K562 (cell line): ENCODE data around the gene IDUA. TPM values are rescaled to one million over a fixed set of nuclear protein-coding genes. Genes with fewer than 3 reads are reported as not detected.

Experiments used
- ARID1B ChIP-seq: fragments of 450-650 bp; IDR thresholded peaks from 2 replicates; pipeline ENCODE4 v1.6.1; 2016; ENCODE audit warnings: antibody characterized with exemption, mild to moderate bottlenecking, inconsistent platforms
- ARID2 ChIP-seq: fragments of 450-650 bp; IDR thresholded peaks from 2 replicates; pipeline ENCODE4 v1.6.1; 2017; ENCODE audit warnings: antibody characterized with exemption, mild to moderate bottlenecking
- CBFA2T3 ChIP-seq: fragments of 450-650 bp; IDR thresholded peaks from 2 replicates; pipeline ENCODE4 v1.6.1; 2017
- CEBPB ChIP-seq: fragments of 450-650 bp; IDR thresholded peaks from 2 replicates; pipeline ENCODE4 v1.6.1; 2016; ENCODE audit warnings: missing genetic modification characterization, missing compliant biosample characterization
- MCM2 ChIP-seq: fragments of 450-650 bp; IDR thresholded peaks from 2 replicates; pipeline ENCODE4 v1.6.1; 2017; ENCODE audit warnings: low read depth, mild to moderate bottlenecking
- NCOA6 ChIP-seq: fragments of 450-650 bp; IDR thresholded peaks from 2 replicates; pipeline ENCODE4 v1.6.1; 2017; ENCODE audit warnings: mild to moderate bottlenecking
- NR2C1 ChIP-seq, 2 experiments: fragments of 450-650 bp; IDR thresholded peaks; 2 replicates each; pipeline ENCODE4 v1.6.1; 2017; ENCODE audit warnings: mild to moderate bottlenecking in 2 of 2, antibody characterized with exemption in 1 of 2, inconsistent platforms in 1 of 2, missing compliant biosample characterization in 1 of 2, missing genetic modification characterization in 1 of 2
- ZFP30 ChIP-seq: fragments of 250-450 bp; sonication (Bioruptor Pico); IDR thresholded peaks from 2 replicates; pipeline ENCODE4 v1.8.0; 2022; ENCODE audit warnings: moderate library complexity, mild to moderate bottlenecking, inconsistent platforms, borderline replicate concordance
- ZNF146 ChIP-seq: IDR thresholded peaks from one replicate; pipeline ENCODE4 v1.6.1; 2018; ENCODE audit warnings: missing compliant biosample characterization; ENCODE audit not compliant: unreplicated experiment
- ZNF41 ChIP-seq: fragments of 250-450 bp; sonication (Bioruptor Pico); conservative IDR thresholded peaks from 2 replicates; pipeline ENCODE4 v1.4.0; 2020; ENCODE audit warnings: mild to moderate bottlenecking
- ZNF584 ChIP-seq: fragments of 200-800 bp; sonication (Bioruptor generic); IDR thresholded peaks from 2 replicates; pipeline ENCODE4 v1.6.1; 2016; ENCODE audit warnings: low read depth, mild to moderate bottlenecking, missing genetic modification characterization, missing compliant biosample characterization
- polyA plus RNA-seq, 8 experiments: library from polyadenylated mRNA; depleted of rRNA in 4 of 8; stranded (reverse) in 5 of 8; unstranded in 3 of 8; fragments of >200 nt; fragmentation: Nextera tagmentation in 2 of 8; fragmentation: Illumina TruSeq in 1 of 8; extraction: Ambion mirVana in 2 of 8; extraction: Trizol in 1 of 8; gene quantifications; 2 replicates each; pipeline versions ENCODE4 v1.2.1 to v1.2.3, GENCODE V29; 2011 to 2014; ENCODE audit warnings: inconsistent platforms in 1 of 8, missing spikeins in 1 of 8
- total RNA-seq, 7 experiments: library from RNA; depleted of rRNA in 6 of 7; stranded (reverse); fragments of >200 nt in 6 of 7; fragmentation: Illumina TruSeq in 2 of 7; extraction: Trizol in 2 of 7; gene quantifications; 2 replicates each; pipeline versions ENCODE4 v1.2.1 to v1.2.3, GENCODE V29; 2011 to 2021; ENCODE audit warnings: low replicate concordance in 1 of 7
- TF ChIP-seq, protein P1 (sequence below): sonication (generic); formaldehyde crosslinking; IDR thresholded peaks from 2 replicates; pipeline ENCODE4 v1.8.1; 2023; ENCODE audit warnings: mild to moderate bottlenecking, missing genetic modification reagents
- TF ChIP-seq, protein P2 (sequence below), 3 experiments: IDR thresholded peaks in 2 of 3; conservative IDR thresholded peaks in 1 of 3; 2 replicates each; pipeline ENCODE4 v1.5.1; 2011 to 2012; ENCODE audit warnings: low read length in 3 of 3, mild to moderate bottlenecking in 3 of 3, control low read depth in 2 of 3, improper control_type of control experiment in 1 of 3, inconsistent platforms in 1 of 3, low read depth in 1 of 3, mixed read lengths in 1 of 3, moderate library complexity in 1 of 3; ENCODE audit not compliant: insufficient read depth in 2 of 3
- TF ChIP-seq, protein P3 (sequence below): conservative IDR thresholded peaks from 2 replicates; pipeline ENCODE4 v1.6.1; 2011; ENCODE audit warnings: low read depth, mild to moderate bottlenecking, low read length; ENCODE audit not compliant: control insufficient read depth
- TF ChIP-seq, protein P4 (sequence below): fragments of 250-450 bp; sonication (Bioruptor Pico); IDR thresholded peaks from 2 replicates; pipeline ENCODE4 v1.9.0; 2021; ENCODE audit warnings: mild to moderate bottlenecking, inconsistent platforms
- TF ChIP-seq, protein P5 (sequence below), 2 experiments: fragments of 450-650 bp; IDR thresholded peaks; 2 replicates each; pipeline ENCODE4 v1.6.1; 2016
- TF ChIP-seq, protein P6 (sequence below): sonication (generic); formaldehyde crosslinking; IDR thresholded peaks from 2 replicates; pipeline ENCODE4 v1.8.0; 2022; ENCODE audit warnings: mild to moderate bottlenecking, low read depth, missing genetic modification reagents

The IDUA gene
- total and polyA plus RNA-seq, 9 of the 15 experiments (the other 6 are each of a cell fraction or from before 2014, with no cell fraction given), result 0.04 to 16.1 (median 1.2) TPM

DNA sequence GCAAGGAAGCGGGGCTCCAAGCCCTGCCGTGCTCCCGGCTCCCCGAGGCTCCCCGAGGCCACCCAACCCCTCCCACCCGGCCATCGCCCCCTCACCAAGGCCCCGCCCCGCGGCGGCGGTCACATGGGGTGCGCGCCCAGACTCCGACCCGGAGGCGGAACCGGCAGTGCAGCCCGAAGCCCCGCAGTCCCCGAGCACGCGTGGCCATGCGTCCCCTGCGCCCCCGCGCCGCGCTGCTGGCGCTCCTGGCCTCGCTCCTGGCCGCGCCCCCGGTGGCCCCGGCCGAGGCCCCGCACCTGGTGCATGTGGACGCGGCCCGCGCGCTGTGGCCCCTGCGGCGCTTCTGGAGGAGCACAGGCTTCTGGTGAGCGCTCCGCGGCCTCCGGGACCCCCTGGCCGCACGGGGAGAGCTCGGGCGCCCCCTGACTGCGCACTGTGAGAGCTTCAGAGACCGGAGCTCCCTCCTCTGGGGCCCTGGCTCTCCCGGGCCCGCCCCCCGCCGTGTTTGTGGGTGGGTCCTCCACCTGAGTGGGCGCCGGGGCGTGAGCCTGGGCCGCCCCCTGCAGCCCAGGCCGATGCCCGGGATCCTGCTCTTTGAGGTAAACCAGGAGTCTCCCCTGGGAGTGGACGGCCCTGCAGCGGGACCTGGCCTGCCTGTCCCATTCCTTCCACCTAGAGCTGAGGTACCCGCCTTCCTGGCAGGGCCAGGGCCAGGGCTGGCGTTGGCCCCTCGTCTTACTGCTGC is at the start of gene IDUA (continued):
- TF ChIP-seq NCOA6 (no peak), CEBPB (tag) (no peak), ZNF146 (CRISPR knock-in tag) (no peak), ARID2 (no peak), MCM2 (no peak), NR2C1 (IDR thresholded peaks at IDR 0.05) (no peak; the same call in 1 of the 2 replicates), NR2C1 (tag; IDR thresholded peaks at IDR 0.05) (no peak), ZFP30 (CRISPR knock-in tag) (no peak), ARID1B (no peak), ZNF584 (no peak), ZNF41 (CRISPR knock-in tag) (no peak), CBFA2T3 (no peak)
- TF ChIP-seq, protein P1, sequence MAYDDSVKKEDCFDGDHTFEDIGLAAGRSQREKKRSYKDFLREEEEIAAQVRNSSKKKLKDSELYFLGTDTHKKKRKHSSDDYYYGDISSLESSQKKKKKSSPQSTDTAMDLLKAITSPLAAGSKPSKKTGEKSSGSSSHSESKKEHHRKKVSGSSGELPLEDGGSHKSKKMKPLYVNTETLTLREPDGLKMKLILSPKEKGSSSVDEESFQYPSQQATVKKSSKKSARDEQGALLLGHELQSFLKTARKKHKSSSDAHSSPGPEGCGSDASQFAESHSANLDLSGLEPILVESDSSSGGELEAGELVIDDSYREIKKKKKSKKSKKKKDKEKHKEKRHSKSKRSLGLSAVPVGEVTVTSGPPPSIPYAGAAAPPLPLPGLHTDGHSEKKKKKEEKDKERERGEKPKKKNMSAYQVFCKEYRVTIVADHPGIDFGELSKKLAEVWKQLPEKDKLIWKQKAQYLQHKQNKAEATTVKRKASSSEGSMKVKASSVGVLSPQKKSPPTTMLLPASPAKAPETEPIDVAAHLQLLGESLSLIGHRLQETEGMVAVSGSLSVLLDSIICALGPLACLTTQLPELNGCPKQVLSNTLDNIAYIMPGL (CRISPR knock-in tag), result 0 out of 2 replicates have a peak, but pooled peaks have one; percentile 34
- TF ChIP-seq, protein P2, sequence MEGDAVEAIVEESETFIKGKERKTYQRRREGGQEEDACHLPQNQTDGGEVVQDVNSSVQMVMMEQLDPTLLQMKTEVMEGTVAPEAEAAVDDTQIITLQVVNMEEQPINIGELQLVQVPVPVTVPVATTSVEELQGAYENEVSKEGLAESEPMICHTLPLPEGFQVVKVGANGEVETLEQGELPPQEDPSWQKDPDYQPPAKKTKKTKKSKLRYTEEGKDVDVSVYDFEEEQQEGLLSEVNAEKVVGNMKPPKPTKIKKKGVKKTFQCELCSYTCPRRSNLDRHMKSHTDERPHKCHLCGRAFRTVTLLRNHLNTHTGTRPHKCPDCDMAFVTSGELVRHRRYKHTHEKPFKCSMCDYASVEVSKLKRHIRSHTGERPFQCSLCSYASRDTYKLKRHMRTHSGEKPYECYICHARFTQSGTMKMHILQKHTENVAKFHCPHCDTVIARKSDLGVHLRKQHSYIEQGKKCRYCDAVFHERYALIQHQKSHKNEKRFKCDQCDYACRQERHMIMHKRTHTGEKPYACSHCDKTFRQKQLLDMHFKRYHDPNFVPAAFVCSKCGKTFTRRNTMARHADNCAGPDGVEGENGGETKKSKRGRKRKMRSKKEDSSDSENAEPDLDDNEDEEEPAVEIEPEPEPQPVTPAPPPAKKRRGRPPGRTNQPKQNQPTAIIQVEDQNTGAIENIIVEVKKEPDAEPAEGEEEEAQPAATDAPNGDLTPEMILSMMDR (IDR thresholded peaks at IDR 0.05 in 2 of 3, conservative IDR thresholded peaks at IDR 0.05 in 1 of 3; ENCODE audit: insufficient read depth in 2 of 3, low read depth in 1 of 3, low read length in 3 of 3), result peak; percentile 65 to 90 (median 83)
- TF ChIP-seq, protein P3, sequence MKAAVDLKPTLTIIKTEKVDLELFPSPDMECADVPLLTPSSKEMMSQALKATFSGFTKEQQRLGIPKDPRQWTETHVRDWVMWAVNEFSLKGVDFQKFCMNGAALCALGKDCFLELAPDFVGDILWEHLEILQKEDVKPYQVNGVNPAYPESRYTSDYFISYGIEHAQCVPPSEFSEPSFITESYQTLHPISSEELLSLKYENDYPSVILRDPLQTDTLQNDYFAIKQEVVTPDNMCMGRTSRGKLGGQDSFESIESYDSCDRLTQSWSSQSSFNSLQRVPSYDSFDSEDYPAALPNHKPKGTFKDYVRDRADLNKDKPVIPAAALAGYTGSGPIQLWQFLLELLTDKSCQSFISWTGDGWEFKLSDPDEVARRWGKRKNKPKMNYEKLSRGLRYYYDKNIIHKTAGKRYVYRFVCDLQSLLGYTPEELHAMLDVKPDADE, result no peak
- TF ChIP-seq, protein P4, sequence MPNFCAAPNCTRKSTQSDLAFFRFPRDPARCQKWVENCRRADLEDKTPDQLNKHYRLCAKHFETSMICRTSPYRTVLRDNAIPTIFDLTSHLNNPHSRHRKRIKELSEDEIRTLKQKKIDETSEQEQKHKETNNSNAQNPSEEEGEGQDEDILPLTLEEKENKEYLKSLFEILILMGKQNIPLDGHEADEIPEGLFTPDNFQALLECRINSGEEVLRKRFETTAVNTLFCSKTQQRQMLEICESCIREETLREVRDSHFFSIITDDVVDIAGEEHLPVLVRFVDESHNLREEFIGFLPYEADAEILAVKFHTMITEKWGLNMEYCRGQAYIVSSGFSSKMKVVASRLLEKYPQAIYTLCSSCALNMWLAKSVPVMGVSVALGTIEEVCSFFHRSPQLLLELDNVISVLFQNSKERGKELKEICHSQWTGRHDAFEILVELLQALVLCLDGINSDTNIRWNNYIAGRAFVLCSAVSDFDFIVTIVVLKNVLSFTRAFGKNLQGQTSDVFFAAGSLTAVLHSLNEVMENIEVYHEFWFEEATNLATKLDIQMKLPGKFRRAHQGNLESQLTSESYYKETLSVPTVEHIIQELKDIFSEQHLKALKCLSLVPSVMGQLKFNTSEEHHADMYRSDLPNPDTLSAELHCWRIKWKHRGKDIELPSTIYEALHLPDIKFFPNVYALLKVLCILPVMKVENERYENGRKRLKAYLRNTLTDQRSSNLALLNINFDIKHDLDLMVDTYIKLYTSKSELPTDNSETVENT (CRISPR knock-in tag), result peak; percentile 78
- TF ChIP-seq, protein P5, sequence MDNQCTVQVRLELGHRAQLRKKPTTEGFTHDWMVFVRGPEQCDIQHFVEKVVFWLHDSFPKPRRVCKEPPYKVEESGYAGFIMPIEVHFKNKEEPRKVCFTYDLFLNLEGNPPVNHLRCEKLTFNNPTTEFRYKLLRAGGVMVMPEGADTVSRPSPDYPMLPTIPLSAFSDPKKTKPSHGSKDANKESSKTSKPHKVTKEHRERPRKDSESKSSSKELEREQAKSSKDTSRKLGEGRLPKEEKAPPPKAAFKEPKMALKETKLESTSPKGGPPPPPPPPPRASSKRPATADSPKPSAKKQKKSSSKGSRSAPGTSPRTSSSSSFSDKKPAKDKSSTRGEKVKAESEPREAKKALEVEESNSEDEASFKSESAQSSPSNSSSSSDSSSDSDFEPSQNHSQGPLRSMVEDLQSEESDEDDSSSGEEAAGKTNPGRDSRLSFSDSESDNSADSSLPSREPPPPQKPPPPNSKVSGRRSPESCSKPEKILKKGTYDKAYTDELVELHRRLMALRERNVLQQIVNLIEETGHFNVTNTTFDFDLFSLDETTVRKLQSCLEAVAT (IDR thresholded peaks at IDR 0.05), result no peak
- TF ChIP-seq, protein P6, sequence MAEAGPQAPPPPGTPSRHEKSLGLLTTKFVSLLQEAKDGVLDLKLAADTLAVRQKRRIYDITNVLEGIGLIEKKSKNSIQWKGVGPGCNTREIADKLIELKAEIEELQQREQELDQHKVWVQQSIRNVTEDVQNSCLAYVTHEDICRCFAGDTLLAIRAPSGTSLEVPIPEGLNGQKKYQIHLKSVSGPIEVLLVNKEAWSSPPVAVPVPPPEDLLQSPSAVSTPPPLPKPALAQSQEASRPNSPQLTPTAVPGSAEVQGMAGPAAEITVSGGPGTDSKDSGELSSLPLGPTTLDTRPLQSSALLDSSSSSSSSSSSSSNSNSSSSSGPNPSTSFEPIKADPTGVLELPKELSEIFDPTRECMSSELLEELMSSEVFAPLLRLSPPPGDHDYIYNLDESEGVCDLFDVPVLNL (CRISPR knock-in tag), result no peak
